G401 (cell line): ENCODE measurements around the gene NMRK1. TPM values are rescaled to one million over a fixed set of nuclear protein-coding genes. Genes with fewer than 3 reads are reported as not detected.

Source experiments
- DNase-seq: peaks from one replicate; pipeline ENCODE4 v3.0.0-alpha.2; 2015; ENCODE audit warnings: low spot score
- in situ Hi-C: cut with HindIII; loops from 2 replicates; pipeline ENCODE4 v1.10.0; 2016; ENCODE audit warnings: low sequenced_read_pairs, mixed read lengths
- total RNA-seq: library from RNA; depleted of rRNA; stranded (reverse); fragments of >200 nt; shearing (Covaris generic); gene quantifications from 2 replicates; pipeline ENCODE4 v1.2.3, GENCODE V29; 2014

The NMRK1 gene
- total RNA-seq, 1 experiment from 2014 or later: 7.4 TPM

- in situ Hi-C loops: no loop called here
- DNase-seq: no peak
These were observed 17.1 kb upstream of the NMRK1 start for GRCh38 chr9:75105019-75105540.

- in situ Hi-C loops: no loop called here
- DNase-seq: no peak
These were observed 16.7 kb upstream of the NMRK1 start for GRCh38 chr9:75104607-75105006.

GRCh38 chr9:75102177-75102790, 14.3 kb upstream of the NMRK1 start:
- in situ Hi-C loops: no loop called here
- DNase-seq: no peak

- in situ Hi-C loops: no loop called here
- no peak for DNase-seq
These were observed 13.1 kb upstream of the NMRK1 start for GRCh38 chr9:75101004-75101588.

- in situ Hi-C loops: no loop called here
- no peak for DNase-seq
These were observed 8.8 kb upstream of the NMRK1 start for GRCh38 chr9:75096796-75097195.

GRCh38 chr9:75092766-75093165, 4.8 kb upstream of the NMRK1 start:
- DNase-seq: no peak
- in situ Hi-C loops: no loop called here

- in situ Hi-C loops: no loop called here
- no peak for DNase-seq
These were observed 2.6 kb upstream of the NMRK1 start for GRCh38 chr9:75090579-75090978.

GRCh38 chr9:75089373-75089766, 1.4 kb upstream of the NMRK1 start:
- in situ Hi-C loops: no loop called here
- no peak for DNase-seq

- peak; percentile 53 for DNase-seq
These were observed 854 bp upstream of the NMRK1 start for GRCh38 chr9:75088646-75089372.

GRCh38 chr9:75087289-75087823, 599 bp downstream of the NMRK1 start:
- in situ Hi-C loops: no loop called here

More at GRCh38 chr9:75088646-75089372, 854 bp upstream of the NMRK1 start:
- in situ Hi-C loops: no loop called here

GRCh38 chr9:75086541-75087288, 1.2 kb downstream of the NMRK1 start:
- in situ Hi-C loops: no loop called here
- peak; percentile 56 for DNase-seq

More at GRCh38 chr9:75087289-75087823, 599 bp downstream of the NMRK1 start:
- peak; percentile 59 for DNase-seq

GRCh38 chr9:75085640-75086039, 2.3 kb downstream of the NMRK1 start:
- in situ Hi-C loops: no loop called here
- DNase-seq: peak; percentile 34

- peak; percentile 20 for DNase-seq
- in situ Hi-C loops: no loop called here
These were observed 3.8 kb downstream of the NMRK1 start for GRCh38 chr9:75084081-75084672.

- in situ Hi-C loops: no loop called here
- peak; percentile 81 for DNase-seq
These were observed 4.6 kb downstream of the NMRK1 start for GRCh38 chr9:75083188-75083970.

GRCh38 chr9:75081632-75082031, 6.3 kb downstream of the NMRK1 start:
- no peak for DNase-seq
- in situ Hi-C loops: no loop called here

GRCh38 chr9:75072895-75073294, 15.1 kb downstream of the NMRK1 start:
- no peak for DNase-seq
- in situ Hi-C loops: no loop called here

- no peak for DNase-seq
- in situ Hi-C loops: no loop called here
These were observed 16.3 kb downstream of the NMRK1 start for GRCh38 chr9:75071530-75072122.

GRCh38 chr9:75069171-75069570, 18.8 kb downstream of the NMRK1 start:
- in situ Hi-C loops: no loop called here
- DNase-seq: no peak
